Measurements from ENCODE around the gene ZNF740.

ZNF740 gene

GRCh38 chr12:53229454-53229853 is 48.9 kb downstream of the ZNF740 start:
- TF ChIP-seq RARB (CRISPR knock-in tag; IDR thresholded peaks at IDR 0.05) (no peak), POU6F1 (CRISPR knock-in tag; IDR thresholded peaks at IDR 0.05; ENCODE audit: borderline replicate concordance, low read depth) (no peak), ARNTL (CRISPR knock-in tag; IDR thresholded peaks at IDR 0.05; ENCODE audit: borderline replicate concordance, low read depth) (no peak), PPARA (CRISPR knock-in tag; IDR thresholded peaks at IDR 0.05; ENCODE audit: borderline replicate concordance) (no peak), OSR1 (CRISPR knock-in tag; IDR thresholded peaks at IDR 0.05) (no peak), ISL1 (CRISPR knock-in tag; IDR thresholded peaks at IDR 0.05) (no peak), TOX (CRISPR knock-in tag; IDR thresholded peaks at IDR 0.05; ENCODE audit: borderline replicate concordance) (no peak), ZFP30 (CRISPR knock-in tag; IDR thresholded peaks at IDR 0.05) (no peak), GLIS3 (CRISPR knock-in tag; IDR thresholded peaks at IDR 0.05) (no peak), ESRRG (CRISPR knock-in tag; IDR thresholded peaks at IDR 0.05) (no peak), PATZ1 (CRISPR knock-in tag; IDR thresholded peaks at IDR 0.05; ENCODE audit: borderline replicate concordance) (no peak), ZFP3 (CRISPR knock-in tag; IDR thresholded peaks at IDR 0.05) (no peak), TCF4 (CRISPR knock-in tag; IDR thresholded peaks at IDR 0.05; ENCODE audit: borderline replicate concordance) (no peak), SNAI2 (CRISPR knock-in tag; IDR thresholded peaks at IDR 0.05) (no peak), BACH2 (CRISPR knock-in tag; IDR thresholded peaks at IDR 0.05; ENCODE audit: borderline replicate concordance) (no peak), CSDC2 (CRISPR knock-in tag; IDR thresholded peaks at IDR 0.05) (no peak)
- TF ChIP-seq, protein P1, sequence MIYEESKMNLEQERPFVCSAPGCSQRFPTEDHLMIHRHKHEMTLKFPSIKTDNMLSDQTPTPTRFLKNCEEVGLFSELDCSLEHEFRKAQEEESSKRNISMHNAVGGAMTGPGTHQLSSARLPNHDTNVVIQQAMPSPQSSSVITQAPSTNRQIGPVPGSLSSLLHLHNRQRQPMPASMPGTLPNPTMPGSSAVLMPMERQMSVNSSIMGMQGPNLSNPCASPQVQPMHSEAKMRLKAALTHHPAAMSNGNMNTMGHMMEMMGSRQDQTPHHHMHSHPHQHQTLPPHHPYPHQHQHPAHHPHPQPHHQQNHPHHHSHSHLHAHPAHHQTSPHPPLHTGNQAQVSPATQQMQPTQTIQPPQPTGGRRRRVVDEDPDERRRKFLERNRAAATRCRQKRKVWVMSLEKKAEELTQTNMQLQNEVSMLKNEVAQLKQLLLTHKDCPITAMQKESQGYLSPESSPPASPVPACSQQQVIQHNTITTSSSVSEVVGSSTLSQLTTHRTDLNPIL (CRISPR knock-in tag; IDR thresholded peaks at IDR 0.05; ENCODE audit: low read depth), result no peak
- no peak for ATAC-seq

DNA sequence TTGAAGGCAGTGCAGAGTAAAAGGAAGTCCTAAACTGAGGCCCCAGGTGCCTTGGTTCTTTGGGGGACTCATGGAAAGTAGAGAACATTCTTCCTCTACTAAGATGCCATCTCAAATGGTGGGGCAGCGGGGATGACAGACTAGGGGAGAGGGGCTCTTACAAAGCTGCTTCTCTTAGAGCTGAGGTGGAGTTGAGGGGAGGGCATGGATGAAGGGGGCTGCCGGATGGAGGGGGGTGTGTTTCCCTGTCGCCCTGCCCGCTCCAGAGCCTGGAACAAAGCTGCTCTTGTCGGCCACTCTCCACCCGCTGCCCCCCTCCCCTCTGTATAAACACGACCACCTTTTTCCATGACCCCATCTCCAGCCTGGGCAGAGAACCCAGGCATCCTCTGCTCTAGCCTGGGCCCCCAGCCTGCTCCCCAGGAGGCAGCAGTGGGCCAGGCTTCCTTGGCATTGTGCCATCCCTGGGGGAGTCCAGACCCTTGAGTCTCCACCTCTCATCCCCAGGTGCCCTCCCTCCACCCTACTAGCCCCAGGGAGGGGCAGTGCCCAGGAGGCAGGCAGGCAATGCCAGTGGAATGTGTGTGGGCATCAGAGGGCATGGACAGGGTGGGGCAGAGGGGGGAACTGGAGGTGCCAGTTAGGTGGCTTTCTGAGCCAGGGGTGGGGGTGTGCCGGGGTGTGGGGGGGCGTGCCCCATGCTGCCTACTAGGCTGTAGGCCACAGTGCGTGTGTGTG is 49.8 kb downstream of the ZNF740 start:
- TF ChIP-seq ZNF8 (CRISPR knock-in tag; IDR thresholded peaks at IDR 0.05) (no peak), SNAI2 (CRISPR knock-in tag; IDR thresholded peaks at IDR 0.05) (no peak), ZFP3 (CRISPR knock-in tag; IDR thresholded peaks at IDR 0.05) (no peak), POU6F1 (CRISPR knock-in tag; IDR thresholded peaks at IDR 0.05; ENCODE audit: borderline replicate concordance, low read depth) (no peak), ESRRG (CRISPR knock-in tag; IDR thresholded peaks at IDR 0.05) (no peak), ZFP30 (CRISPR knock-in tag; IDR thresholded peaks at IDR 0.05) (no peak), ZNF70 (CRISPR knock-in tag; IDR thresholded peaks at IDR 0.05) (no peak), ARNTL (CRISPR knock-in tag; IDR thresholded peaks at IDR 0.05; ENCODE audit: borderline replicate concordance, low read depth) (no peak), GLIS3 (CRISPR knock-in tag; IDR thresholded peaks at IDR 0.05) (no peak), PATZ1 (CRISPR knock-in tag; IDR thresholded peaks at IDR 0.05; ENCODE audit: borderline replicate concordance) (no peak), ZNF565 (CRISPR knock-in tag; conservative IDR thresholded peaks at IDR 0.05; ENCODE audit: low read depth) (no peak), OSR1 (CRISPR knock-in tag; IDR thresholded peaks at IDR 0.05) (no peak), PPARA (CRISPR knock-in tag; IDR thresholded peaks at IDR 0.05; ENCODE audit: borderline replicate concordance) (no peak), BACH2 (CRISPR knock-in tag; IDR thresholded peaks at IDR 0.05; ENCODE audit: borderline replicate concordance) (no peak), ZC3H10 (CRISPR knock-in tag; IDR thresholded peaks at IDR 0.05) (no peak), RARB (CRISPR knock-in tag; IDR thresholded peaks at IDR 0.05) (no peak)
- TF ChIP-seq, protein P2, sequence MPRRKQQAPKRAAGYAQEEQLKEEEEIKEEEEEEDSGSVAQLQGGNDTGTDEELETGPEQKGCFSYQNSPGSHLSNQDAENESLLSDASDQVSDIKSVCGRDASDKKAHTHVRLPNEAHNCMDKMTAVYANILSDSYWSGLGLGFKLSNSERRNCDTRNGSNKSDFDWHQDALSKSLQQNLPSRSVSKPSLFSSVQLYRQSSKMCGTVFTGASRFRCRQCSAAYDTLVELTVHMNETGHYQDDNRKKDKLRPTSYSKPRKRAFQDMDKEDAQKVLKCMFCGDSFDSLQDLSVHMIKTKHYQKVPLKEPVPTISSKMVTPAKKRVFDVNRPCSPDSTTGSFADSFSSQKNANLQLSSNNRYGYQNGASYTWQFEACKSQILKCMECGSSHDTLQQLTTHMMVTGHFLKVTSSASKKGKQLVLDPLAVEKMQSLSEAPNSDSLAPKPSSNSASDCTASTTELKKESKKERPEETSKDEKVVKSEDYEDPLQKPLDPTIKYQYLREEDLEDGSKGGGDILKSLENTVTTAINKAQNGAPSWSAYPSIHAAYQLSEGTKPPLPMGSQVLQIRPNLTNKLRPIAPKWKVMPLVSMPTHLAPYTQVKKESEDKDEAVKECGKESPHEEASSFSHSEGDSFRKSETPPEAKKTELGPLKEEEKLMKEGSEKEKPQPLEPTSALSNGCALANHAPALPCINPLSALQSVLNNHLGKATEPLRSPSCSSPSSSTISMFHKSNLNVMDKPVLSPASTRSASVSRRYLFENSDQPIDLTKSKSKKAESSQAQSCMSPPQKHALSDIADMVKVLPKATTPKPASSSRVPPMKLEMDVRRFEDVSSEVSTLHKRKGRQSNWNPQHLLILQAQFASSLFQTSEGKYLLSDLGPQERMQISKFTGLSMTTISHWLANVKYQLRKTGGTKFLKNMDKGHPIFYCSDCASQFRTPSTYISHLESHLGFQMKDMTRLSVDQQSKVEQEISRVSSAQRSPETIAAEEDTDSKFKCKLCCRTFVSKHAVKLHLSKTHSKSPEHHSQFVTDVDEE (CRISPR knock-in tag; IDR thresholded peaks at IDR 0.05), result no peak
- TF ChIP-seq, protein P3, sequence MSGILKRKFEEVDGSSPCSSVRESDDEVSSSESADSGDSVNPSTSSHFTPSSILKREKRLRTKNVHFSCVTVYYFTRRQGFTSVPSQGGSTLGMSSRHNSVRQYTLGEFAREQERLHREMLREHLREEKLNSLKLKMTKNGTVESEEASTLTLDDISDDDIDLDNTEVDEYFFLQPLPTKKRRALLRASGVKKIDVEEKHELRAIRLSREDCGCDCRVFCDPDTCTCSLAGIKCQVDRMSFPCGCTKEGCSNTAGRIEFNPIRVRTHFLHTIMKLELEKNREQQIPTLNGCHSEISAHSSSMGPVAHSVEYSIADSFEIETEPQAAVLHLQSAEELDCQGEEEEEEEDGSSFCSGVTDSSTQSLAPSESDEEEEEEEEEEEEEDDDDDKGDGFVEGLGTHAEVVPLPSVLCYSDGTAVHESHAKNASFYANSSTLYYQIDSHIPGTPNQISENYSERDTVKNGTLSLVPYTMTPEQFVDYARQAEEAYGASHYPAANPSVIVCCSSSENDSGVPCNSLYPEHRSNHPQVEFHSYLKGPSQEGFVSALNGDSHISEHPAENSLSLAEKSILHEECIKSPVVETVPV (CRISPR knock-in tag; IDR thresholded peaks at IDR 0.05), result no peak
- ATAC-seq, result no peak
